COLO829 (cell line): ENCODE measurements around the gene RASD1.
A peak's percentile ranks its signal among the peaks of the same experiment; 100 is the strongest.

Experiments used
- DNase-seq: peaks from one replicate; pipeline ENCODE4 v3.0.0; 2012; ENCODE audit warnings: low spot score

Gene RASD1, protein sequence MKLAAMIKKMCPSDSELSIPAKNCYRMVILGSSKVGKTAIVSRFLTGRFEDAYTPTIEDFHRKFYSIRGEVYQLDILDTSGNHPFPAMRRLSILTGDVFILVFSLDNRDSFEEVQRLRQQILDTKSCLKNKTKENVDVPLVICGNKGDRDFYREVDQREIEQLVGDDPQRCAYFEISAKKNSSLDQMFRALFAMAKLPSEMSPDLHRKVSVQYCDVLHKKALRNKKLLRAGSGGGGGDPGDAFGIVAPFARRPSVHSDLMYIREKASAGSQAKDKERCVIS

GRCh38 chr17:17496189-17497064 lies at the start of gene RASD1:
Gene RASD1 (minus strand): TSS chr17:17496395. CDS start chr17:17496181, 214 bp downstream.
- DNase-seq = peak; percentile 38

GRCh38 chr17:17545984-17546383 lies 49.8 kb upstream of the RASD1 start:
- DNase-seq = no peak

- DNase-seq = no peak
Measured at GRCh38 chr17:17545031-17545820, 49.0 kb upstream of the RASD1 start.

DNA sequence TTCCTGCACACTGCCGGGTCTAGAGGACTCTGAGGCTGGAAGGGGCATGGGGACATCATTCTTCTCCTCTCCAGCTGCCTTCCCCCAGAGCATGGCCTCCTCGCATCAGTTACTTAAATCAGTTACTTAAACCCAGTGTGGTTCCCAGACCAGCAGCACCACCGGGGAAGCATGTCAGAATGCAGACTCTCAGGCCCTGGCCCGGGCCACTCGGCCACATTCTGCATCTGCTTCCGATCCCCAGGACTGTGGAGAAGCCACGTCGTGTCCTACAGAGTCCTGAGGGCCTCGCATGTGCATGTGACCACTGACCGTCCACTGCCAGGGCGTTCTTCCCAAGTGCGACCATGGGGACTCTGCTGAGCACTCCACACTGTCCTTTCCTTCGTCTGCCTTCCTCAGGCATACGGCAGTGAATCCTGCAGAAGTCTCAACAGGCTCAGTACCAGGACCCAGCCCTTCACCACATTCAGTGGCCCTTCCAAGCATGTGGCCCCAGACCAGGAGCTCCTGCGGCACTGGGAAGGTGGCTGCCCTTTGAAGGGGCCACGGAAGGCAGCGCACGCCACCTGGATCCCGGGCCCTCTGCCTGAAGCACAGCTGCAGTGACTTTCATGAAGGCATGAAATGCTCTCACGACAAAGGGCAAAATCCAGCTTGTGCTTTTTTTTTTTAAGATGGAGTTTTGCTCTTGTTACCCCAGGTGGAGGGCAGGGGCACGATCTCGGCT lies 46.9 kb upstream of the RASD1 start:
- DNase-seq = no peak

- no peak for DNase-seq
Measured at GRCh38 chr17:17541640-17542001, 45.4 kb upstream of the RASD1 start.

DNA sequence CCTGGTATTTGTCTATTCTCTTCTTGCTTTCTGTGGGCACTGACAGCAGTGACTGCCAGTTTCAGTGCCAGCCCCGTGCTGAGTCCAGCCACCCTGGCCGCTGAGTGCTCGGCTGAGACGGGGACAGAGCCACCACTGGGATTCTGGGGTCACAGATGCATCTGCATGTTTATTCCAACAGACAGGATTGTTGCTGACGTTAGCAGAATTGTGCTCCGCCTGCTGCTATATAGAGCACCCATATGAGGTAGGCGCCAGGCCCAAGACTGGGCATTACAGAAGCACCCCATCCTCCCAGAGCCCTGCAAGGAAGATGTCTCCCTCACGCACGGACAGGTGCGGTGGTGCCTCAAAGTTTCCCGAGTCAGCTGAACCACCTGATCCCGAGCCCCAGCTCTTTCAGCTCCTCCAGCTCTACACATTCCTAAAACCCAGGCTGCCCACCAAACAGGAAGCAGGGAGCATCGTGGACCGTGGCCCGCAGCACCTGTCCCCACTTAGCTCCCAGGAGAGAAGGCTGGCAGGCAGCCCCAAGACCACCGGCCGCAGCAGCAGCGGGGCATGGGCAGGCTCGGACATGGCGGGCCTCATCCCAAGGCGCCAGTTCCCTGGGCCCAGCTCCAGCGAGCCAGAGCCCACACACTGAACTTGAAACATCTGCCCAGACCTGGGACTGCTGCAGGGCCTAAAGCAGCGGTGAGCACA lies 44.9 kb upstream of the RASD1 start:
- no peak for DNase-seq

DNA sequence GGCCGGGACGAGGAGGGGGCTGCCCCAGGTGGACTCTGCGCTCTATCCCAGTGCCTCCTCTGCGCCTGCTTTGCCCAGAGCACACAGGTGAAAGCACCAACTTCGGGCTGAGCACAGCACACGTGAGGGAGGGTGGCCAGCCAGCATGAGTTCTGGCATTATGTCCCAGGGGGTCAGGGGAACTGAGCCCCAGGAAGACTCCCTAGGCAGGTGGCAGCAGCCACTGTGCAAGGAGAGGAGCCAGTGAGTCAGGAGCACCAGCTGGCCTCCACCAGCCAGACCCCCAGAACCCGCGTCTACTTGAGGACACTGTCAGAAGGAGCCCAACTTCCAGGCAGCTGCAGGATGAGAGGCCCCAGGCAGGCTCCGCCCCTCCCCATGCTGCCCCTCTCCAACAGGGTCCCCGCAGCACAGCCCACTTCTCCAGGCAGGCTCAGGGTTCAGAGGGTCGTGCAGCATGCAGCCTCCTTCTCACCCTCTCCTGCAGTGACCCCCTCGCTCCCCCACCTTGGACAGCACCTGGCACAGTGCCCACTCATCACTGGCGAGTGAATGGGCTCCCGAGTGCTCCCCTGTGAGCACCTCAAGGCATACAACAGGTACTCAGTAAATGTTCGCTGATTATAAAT lies 44.2 kb upstream of the RASD1 start:
- DNase-seq = no peak

GRCh38 chr17:17539591-17539990 lies 43.4 kb upstream of the RASD1 start:
- no peak for DNase-seq

GRCh38 chr17:17538417-17539391 lies 42.5 kb upstream of the RASD1 start:
- no peak for DNase-seq

- DNase-seq = no peak
Measured at GRCh38 chr17:17537311-17538099, 41.3 kb upstream of the RASD1 start.

- DNase-seq = no peak
Measured at GRCh38 chr17:17536702-17537101, 40.5 kb upstream of the RASD1 start.

DNA sequence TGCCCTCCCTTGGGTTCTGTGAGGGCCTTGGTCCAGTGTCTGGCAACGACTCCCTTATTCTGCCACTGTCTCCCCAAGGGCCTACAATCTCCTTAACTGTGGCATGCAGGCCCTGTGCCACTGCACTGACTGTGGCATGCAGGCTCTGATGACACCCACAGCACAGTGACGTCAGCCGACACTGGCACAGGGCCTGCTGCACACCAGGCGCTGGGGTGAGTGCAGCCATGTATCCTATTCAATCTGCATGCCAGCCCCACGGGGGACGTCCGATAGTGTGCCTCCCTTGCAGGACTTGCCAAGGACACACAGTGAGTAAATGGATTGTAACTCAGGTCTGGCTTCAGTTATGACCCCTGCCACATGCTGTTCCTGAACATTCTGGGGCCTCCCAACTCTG lies 39.8 kb upstream of the RASD1 start:
- DNase-seq = no peak

DNA sequence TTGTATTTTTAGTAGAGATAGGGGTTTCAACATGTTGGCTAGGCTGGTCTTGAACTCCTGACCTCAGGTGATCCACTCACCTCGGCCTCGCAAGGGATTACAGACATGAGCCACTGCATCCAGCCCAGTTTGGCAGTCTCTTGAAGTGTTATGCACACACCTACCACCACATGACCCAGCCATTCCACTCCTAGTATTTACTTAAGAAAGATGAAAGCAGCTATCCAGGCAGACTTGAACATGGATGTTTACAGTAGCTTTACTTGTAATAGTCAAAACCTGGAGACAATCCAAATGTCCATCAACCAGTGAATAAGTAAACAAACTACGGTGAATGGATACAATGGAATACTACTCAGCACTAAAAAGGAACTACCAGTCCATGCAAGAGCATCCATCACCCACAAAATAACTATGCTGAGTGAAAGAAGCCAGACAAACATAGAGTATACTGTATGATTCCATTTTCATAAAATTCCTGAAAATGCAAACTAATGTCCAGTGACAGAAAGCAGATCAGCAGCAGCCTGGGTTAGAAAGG lies 37.8 kb upstream of the RASD1 start:
- DNase-seq = no peak

- DNase-seq = no peak
Measured at GRCh38 chr17:17532991-17533390, 36.8 kb upstream of the RASD1 start.

GRCh38 chr17:17531156-17531555 lies 35.0 kb upstream of the RASD1 start:
- DNase-seq = no peak

DNA sequence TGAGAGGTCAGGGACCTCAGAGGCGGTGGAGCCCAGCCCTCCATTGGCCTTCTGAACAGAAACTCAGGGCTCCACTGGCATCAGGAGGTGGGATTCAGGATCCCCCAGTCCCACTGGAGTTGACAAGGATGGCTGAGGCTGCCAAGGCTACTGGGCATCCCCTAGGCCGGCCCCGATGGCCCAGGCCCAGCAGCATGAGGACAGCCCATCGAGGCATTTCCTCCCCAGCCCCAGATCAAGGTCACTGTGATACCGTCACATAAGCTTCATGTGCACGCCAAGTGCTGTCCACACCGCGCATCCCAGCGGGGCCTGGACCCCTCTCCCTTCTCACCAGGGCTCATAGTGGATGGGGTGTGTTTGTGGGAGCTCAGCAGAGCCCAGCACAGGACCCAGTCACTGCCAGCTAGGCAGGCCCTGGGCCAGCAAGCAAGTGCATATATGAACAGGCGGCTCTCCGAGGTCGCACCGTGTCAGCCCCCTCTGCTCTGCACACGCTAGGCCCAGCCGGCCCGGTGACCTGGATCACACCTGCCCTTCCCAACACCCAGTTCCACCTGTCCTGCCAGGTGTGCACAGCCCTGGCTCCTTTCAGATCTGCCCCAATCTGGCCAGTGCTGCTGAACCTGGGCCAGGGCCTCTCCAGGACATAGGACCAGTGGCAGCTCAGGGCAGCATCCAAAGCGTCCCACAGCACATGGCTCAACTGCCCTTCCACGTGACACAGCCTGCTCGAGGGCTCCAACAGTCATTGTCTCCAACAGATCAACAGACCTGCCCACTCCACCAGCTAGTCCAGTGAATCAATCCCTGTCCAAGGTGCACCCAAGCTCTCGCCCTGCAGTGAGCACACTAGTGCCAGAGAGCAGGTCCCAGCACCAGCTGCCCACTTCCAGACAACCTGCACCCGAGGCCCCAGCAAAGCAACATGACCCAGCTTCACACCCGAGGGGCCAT lies 32.8 kb upstream of the RASD1 start:
- DNase-seq = no peak

DNA sequence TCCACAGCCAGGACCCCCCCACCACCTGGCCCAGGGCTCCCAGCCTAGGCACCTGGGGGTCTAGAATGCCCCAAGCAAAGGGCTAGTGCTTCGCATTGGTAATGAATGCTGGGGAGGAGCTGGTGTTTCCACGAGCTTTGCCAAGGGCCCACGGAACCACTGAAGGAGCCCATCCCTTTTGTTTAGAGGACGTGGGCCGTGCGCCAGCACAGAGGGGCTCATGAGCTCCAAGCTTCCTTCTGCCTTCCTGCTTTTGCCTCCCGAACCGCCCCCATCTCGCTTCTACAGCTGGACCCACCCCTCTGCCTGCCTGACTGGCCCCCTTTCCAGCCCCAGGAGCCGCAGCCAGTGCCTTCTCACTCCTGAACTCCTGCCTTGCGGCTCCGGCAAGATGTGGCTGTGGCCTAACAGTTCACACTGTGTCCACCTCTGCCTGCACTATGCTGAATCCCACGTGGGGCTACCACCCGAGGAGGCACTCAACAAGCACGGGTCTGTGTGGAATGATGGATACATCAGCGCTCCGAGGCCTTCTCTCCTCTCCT lies 31.8 kb upstream of the RASD1 start:
- no peak for DNase-seq
